K562 (cell line): ENCODE results near the gene KRTAP1-5. TPM values are rescaled to one million over a fixed set of nuclear protein-coding genes. Genes with fewer than 3 reads are reported as not detected.
"Not testable (repeated sequence)": the region's sequence is repeated elsewhere in the genome, so short reads cannot be mapped to it uniquely, and the experiment has no call there.

Experiments
- ATAC-seq: fragments of 200-7000 bp; cut with Tn5 transposase; 3 replicates; pipeline ENCODE4 v1.9.1; 2020; ENCODE audit warnings: moderate library complexity
- BruUV-seq: library from RNA; stranded (reverse); fragments of 400-500 nt; replicated peaks from 2 replicates; lab custom pipeline; 2021; lab: Mats Ljungman, UMichigan
- CTCF ChIA-PET: fragments of 300-600 bp; formaldehyde crosslinking; extraction: SDS; loops from one replicate; lab custom pipeline; 2021; ENCODE audit warnings: low intra/inter-chr PET ratio; lab: Yijun Ruan, JAX
- POLR2A ChIA-PET: fragments of 300-600, 350-650 bp; sonication (Branson Sonifier 250); formaldehyde crosslinking; extraction: SDS; loops from one replicate; lab custom pipeline; 2021; ENCODE audit warnings: antibody characterized with exemption, inconsistent platforms; lab: Yijun Ruan, JAX
- DNase-seq, 4 experiments: peaks; one replicate each; pipeline versions ENCODE4 v3.0.0 to v3.0.0-alpha.2; 2011 to 2018; ENCODE audit warnings: low spot score in 3 of 4, mixed read lengths in 3 of 4; ENCODE audit errors: extremely low read depth in 1 of 4
- FAIRE-seq: peaks from 2 replicates; lab custom pipeline; 2011; peaks lifted over from hg19 to GRCh38; lab: Jason Lieb, UNC
- H2AFZ ChIP-seq: 2 replicates; pipeline ENCODE4 v1.6.0; 2011; ENCODE audit warnings: low read depth, low read length, control low read depth, inconsistent platforms
- H3K27ac ChIP-seq: fragments of 200-600 bp; 3 replicates; pipeline ENCODE4 v1.8.0; 2011; ENCODE audit warnings: low read depth, mild to moderate bottlenecking, control low read depth, inconsistent platforms, low read length, moderate library complexity, mixed read lengths; ENCODE audit errors: extremely low read depth
- H3K27me3 ChIP-seq, 2 experiments: fragments of 300-600 bp in 1 of 2; 2 replicates in 1 of 2; 3 replicates in 1 of 2; pipeline versions ENCODE4 v1.6.0 to v1.8.0; 2011; ENCODE audit warnings: inconsistent platforms in 2 of 2, low read length in 2 of 2, mild to moderate bottlenecking in 1 of 2, mixed read lengths in 1 of 2, moderate library complexity in 1 of 2; ENCODE audit not compliant: control insufficient read depth in 2 of 2, insufficient read depth in 2 of 2
- H3K36me3 ChIP-seq: fragments of 300-600 bp; 3 replicates; pipeline ENCODE4 v1.8.0; 2011; ENCODE audit warnings: mild to moderate bottlenecking, low read length, inconsistent platforms; ENCODE audit not compliant: control insufficient read depth, insufficient read depth
- H3K4me1 ChIP-seq, 2 experiments: fragments of 200-600 bp in 1 of 2; replicated peaks in 1 of 2; 2 replicates in 1 of 2; 3 replicates in 1 of 2; pipeline versions ENCODE4 v1.5.1 to v1.8.0; 2011; ENCODE audit warnings: inconsistent platforms in 2 of 2, low read length in 2 of 2, mild to moderate bottlenecking in 1 of 2, mixed read lengths in 1 of 2, moderate library complexity in 1 of 2; ENCODE audit not compliant: control insufficient read depth in 2 of 2, insufficient read depth in 2 of 2
- H3K4me2 ChIP-seq: 2 replicates; pipeline ENCODE4 v1.6.1; 2011; ENCODE audit warnings: low read length, control low read depth, inconsistent platforms, mixed read lengths; ENCODE audit not compliant: insufficient read depth
- H3K4me3 ChIP-seq: fragments of 200-600 bp; sonication (generic), shearing (Covaris generic); 2 replicates; pipeline ENCODE4 v1.5.1; 2016; ENCODE audit warnings: control low read depth, inconsistent platforms
- H3K79me2 ChIP-seq: fragments of 200-600 bp; 3 replicates; pipeline ENCODE4 v1.8.0; 2011; ENCODE audit warnings: low read length, inconsistent platforms; ENCODE audit not compliant: control insufficient read depth, insufficient read depth
- H3K9ac ChIP-seq, 2 experiments: 2 replicates each; pipeline versions ENCODE4 v1.6.0 to v1.6.1; 2011; ENCODE audit warnings: low read depth in 2 of 2, low read length in 2 of 2, control low read depth in 1 of 2, inconsistent platforms in 1 of 2, mild to moderate bottlenecking in 1 of 2, mixed read lengths in 1 of 2; ENCODE audit not compliant: insufficient read depth in 1 of 2
- H3K9me1 ChIP-seq: one replicate; pipeline ENCODE4 v1.6.0; 2011; ENCODE audit warnings: inconsistent platforms, mild to moderate bottlenecking, low read length, moderate library complexity; ENCODE audit not compliant: control insufficient read depth, insufficient read depth
- H3K9me3 ChIP-seq: replicated peaks from 2 replicates; pipeline ENCODE4 v1.5.1; 2011; ENCODE audit warnings: low read depth, low read length, inconsistent platforms; ENCODE audit not compliant: control insufficient read depth, insufficient read depth
- H4K20me1 ChIP-seq: replicated peaks from 2 replicates; pipeline ENCODE4 v1.6.1; 2011; ENCODE audit warnings: low read length, inconsistent platforms, mixed read lengths; ENCODE audit not compliant: control insufficient read depth, insufficient read depth
- SUPT5H ChIP-seq: fragments of 450-650 bp; IDR thresholded peaks from 2 replicates; pipeline ENCODE4 v1.6.1; 2016
- ZNF551 ChIP-seq: fragments of 250-450 bp; sonication (Bioruptor Pico); IDR thresholded peaks from 2 replicates; pipeline ENCODE4 v1.5.0; 2021; ENCODE audit warnings: mild to moderate bottlenecking, moderate library complexity
- WGBS: fragments of 100-300 bp; shearing (Covaris generic); methylation state at CpG from one replicate; pipeline ENCODE4 v1.1.6; 2016; ENCODE audit warnings: low coverage, mixed read lengths; ENCODE audit not compliant: insufficient coverage; ENCODE audit errors: missing lambda C conversion rate; 5-methylcytosine and 5-hydroxymethylcytosine counted together
- in situ Hi-C: fragments of 300-500 bp; cut with MboI; formaldehyde crosslinking; loops from 4 replicates; pipeline ENCODE4 v1.15.0; 2018; ENCODE audit warnings: inconsistent platforms, mixed read lengths
- intact Hi-C: fragments of 100-400 bp; cut with micrococcal nuclease; formaldehyde crosslinking; loops from 2 replicates; pipeline ENCODE4 v1.14.2; 2022
- polyA plus RNA-seq, 8 experiments: library from polyadenylated mRNA; depleted of rRNA in 4 of 8; stranded (reverse) in 5 of 8; unstranded in 3 of 8; fragments of >200 nt; fragmentation: Nextera tagmentation in 2 of 8; fragmentation: Illumina TruSeq in 1 of 8; extraction: Ambion mirVana in 2 of 8; extraction: Trizol in 1 of 8; gene quantifications; 2 replicates each; pipeline versions ENCODE4 v1.2.1 to v1.2.3, GENCODE V29; 2011 to 2014; ENCODE audit warnings: inconsistent platforms in 1 of 8, missing spikeins in 1 of 8
- total RNA-seq, 7 experiments: library from RNA; depleted of rRNA in 6 of 7; stranded (reverse); fragments of >200 nt in 6 of 7; fragmentation: Illumina TruSeq in 2 of 7; extraction: Trizol in 2 of 7; gene quantifications; 2 replicates each; pipeline versions ENCODE4 v1.2.1 to v1.2.3, GENCODE V29; 2011 to 2021; ENCODE audit warnings: low replicate concordance in 1 of 7
- TF ChIP-seq, protein P1 (sequence below), 2 experiments: fragments of 450-650 bp; IDR thresholded peaks; 2 replicates each; pipeline ENCODE4 v1.6.1; 2018; ENCODE audit warnings: mild to moderate bottlenecking in 2 of 2, low read depth in 1 of 2; ENCODE audit not compliant: partially characterized antibody in 2 of 2

The KRTAP1-5 gene
- total and polyA plus RNA-seq, 9 of the 15 experiments (the other 6 are each of a cell fraction or from before 2014, with no cell fraction given), result not detected

DNA sequence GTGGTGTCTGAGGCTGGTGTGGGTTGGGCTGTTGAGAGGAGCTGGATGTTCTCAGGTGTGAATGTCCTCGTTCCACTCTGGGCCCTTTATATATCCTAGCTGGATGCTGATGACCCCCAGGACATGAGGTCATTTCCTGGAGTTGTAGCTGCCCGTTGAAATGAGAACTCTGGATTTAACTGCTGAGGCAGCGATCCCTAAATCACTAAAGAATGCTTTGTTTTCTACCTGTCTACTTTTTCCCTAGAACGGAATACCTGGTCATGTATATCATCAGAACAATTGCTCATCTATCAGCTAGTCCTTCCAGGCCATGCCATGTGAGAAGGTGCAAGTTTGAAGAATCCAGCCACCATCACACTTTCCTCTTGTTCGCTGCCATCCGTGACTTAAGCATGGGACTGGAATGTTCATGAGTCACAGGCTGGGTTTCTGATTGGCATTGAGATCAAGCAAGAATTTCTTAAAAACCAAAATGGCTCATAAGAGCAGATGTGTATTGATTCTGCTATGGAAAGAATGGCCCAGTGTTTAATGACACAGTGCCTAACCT lies 33.1 kb upstream of the KRTAP1-5 start, which contains the start of gene KRTAP2-3:
Gene KRTAP2-3, minus strand, starts transcription at position 63 of the 553 bp plus-strand sequence. CDS start 64 bp downstream, outside the sequence.
- ATAC-seq (no peak), FAIRE-seq (no peak), DNase-seq (no peak)
- 0% methylated on average over 6 of the region's 6 CpGs for WGBS
- BruUV-seq, result no TSS peak
- Histone ChIP-seq H3K36me3 (no peaks in the 10 kb centered on the region), H3K4me1 (no peaks in the 10 kb centered on the region), H4K20me1 (no peaks in the 10 kb centered on the region; the same call in 1 of the 2 replicates), H3K4me3 (no peak within 1 kb of the TSS), H3K27me3 (peaks cover 4 to 5% of the 10 kb centered on the region in 2 experiments; a peak in 4 of 5 replicates), H3K9me1 (no peaks in the 10 kb centered on the region), H3K79me2 (no peaks in the 10 kb centered on the region), H2AFZ (no peak within 1 kb of the TSS), H3K4me2 (no peak within 1 kb of the TSS), H3K9ac (no peak within 1 kb of the TSS), H3K27ac (no peak within 1 kb of the TSS), H3K9me3 (no peaks in the 10 kb centered on the region)
- in situ Hi-C loops, result no loop called here
- intact Hi-C loops, result no loop called here
- TF ChIP-seq SUPT5H (no peak), ZNF551 (no peak)
- TF ChIP-seq, protein P1, sequence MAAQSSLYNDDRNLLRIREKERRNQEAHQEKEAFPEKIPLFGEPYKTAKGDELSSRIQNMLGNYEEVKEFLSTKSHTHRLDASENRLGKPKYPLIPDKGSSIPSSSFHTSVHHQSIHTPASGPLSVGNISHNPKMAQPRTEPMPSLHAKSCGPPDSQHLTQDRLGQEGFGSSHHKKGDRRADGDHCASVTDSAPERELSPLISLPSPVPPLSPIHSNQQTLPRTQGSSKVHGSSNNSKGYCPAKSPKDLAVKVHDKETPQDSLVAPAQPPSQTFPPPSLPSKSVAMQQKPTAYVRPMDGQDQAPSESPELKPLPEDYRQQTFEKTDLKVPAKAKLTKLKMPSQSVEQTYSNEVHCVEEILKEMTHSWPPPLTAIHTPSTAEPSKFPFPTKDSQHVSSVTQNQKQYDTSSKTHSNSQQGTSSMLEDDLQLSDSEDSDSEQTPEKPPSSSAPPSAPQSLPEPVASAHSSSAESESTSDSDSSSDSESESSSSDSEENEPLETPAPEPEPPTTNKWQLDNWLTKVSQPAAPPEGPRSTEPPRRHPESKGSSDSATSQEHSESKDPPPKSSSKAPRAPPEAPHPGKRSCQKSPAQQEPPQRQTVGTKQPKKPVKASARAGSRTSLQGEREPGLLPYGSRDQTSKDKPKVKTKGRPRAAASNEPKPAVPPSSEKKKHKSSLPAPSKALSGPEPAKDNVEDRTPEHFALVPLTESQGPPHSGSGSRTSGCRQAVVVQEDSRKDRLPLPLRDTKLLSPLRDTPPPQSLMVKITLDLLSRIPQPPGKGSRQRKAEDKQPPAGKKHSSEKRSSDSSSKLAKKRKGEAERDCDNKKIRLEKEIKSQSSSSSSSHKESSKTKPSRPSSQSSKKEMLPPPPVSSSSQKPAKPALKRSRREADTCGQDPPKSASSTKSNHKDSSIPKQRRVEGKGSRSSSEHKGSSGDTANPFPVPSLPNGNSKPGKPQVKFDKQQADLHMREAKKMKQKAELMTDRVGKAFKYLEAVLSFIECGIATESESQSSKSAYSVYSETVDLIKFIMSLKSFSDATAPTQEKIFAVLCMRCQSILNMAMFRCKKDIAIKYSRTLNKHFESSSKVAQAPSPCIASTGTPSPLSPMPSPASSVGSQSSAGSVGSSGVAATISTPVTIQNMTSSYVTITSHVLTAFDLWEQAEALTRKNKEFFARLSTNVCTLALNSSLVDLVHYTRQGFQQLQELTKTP (IDR thresholded peaks at IDR 0.05; ENCODE audit: low read depth in 1 of 2, partially characterized antibody in 2 of 2), result no peak
- ChIA-PET POLR2A (no interaction called here), CTCF (no interaction called here)

DNA sequence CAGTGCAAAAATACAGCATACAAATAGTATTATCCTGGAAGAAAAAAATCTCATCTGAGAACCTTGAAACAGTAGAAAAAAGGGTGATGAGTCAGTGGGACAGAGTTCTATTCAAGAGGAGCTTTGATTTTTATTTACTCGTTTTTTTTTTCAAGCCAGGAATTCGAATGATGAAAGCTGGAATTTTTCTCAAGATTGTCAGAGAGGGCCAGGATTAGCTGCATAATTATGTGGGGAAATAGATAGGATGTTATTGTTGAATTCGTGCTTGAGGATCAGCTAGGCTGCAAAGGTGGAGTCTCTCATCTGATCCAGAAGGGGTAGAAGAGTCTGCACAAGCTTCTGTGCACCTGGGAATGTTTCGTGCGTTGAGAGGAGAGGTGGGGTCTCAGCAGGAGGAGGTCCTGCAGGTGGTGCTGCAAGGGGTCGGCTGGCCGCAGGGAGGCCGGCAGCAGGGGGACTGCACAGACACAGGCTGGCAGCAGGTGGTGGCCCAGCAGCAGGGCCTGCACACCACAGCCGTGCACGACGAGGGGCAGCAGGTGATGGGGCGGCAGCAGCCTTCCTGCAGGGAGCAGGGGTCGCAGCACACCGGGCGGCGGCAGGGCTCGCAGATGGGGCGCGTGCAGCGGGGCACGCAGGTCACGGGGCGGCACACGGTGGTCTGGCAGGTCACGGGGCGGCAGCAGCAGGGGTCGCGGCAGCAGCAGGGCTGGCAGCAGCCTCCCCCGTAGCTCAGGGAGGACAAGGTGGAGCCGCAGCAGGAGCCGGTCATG lies 32.5 kb upstream of the KRTAP1-5 start:
- DNase-seq, H4K20me1 ChIP-seq, H3K4me2 ChIP-seq, in situ Hi-C loops, H3K9ac ChIP-seq, H3K79me2 ChIP-seq, H2AFZ ChIP-seq, H3K27ac ChIP-seq, H3K9me1 ChIP-seq, ATAC-seq, H3K27me3 ChIP-seq, intact Hi-C loops, H3K36me3 ChIP-seq, H3K9me3 ChIP-seq, FAIRE-seq, H3K4me3 ChIP-seq, BruUV-seq, H3K4me1 ChIP-seq: not testable (repeated sequence)
- CTCF ChIA-PET, result interaction anchor here (0.7 kb wide), 1 partner anchor 206 kb away, joined by 3 read pairs; no protein-coding TSS in a partner anchor
- POLR2A ChIA-PET, result interaction anchor here (0.9 to 1.3 kb wide), 2 partner anchors 30 to 240 kb away, joined by 3 to 4 read pairs; no protein-coding TSS in a partner anchor
- WGBS, result 1% methylated on average over 9 of the region's 31 CpGs
